Endodermal cell (in vitro differentiated cells): ENCODE data around the gene THADA. TPM values are rescaled to one million over a fixed set of nuclear protein-coding genes. Genes with fewer than 3 reads are reported as not detected.
"Not testable (repeated sequence)": the region's sequence is repeated elsewhere in the genome, so short reads cannot be mapped to it uniquely, and the experiment has no call there.

Experiments used
- DNase-seq: peaks from one replicate; pipeline ENCODE4 v3.0.0-alpha.2; 2017
- H3K27ac ChIP-seq: 2 replicates; pipeline ENCODE4 v1.5.1; 2013; ENCODE audit warnings: mild to moderate bottlenecking, low read depth, low read length, moderate library complexity
- H3K27me3 ChIP-seq: 2 replicates; pipeline ENCODE4 v1.6.1; 2013; ENCODE audit warnings: mild to moderate bottlenecking, low read length, moderate library complexity; ENCODE audit not compliant: insufficient read depth, control insufficient read depth, poor library complexity, severe bottlenecking
- H3K36me3 ChIP-seq: 2 replicates; pipeline ENCODE4 v1.7.0; 2013; ENCODE audit warnings: mild to moderate bottlenecking, low read length, moderate library complexity; ENCODE audit not compliant: control insufficient read depth, insufficient read depth
- H3K4me1 ChIP-seq: one replicate; pipeline ENCODE4 v1.7.0; 2013; ENCODE audit warnings: low read length; ENCODE audit not compliant: control insufficient read depth, insufficient read depth
- H3K4me3 ChIP-seq: 2 replicates; pipeline ENCODE4 v1.5.1; 2013; ENCODE audit warnings: mild to moderate bottlenecking, low read length, moderate library complexity
- H3K9ac ChIP-seq: 2 replicates; pipeline ENCODE4 v1.6.1; 2013; ENCODE audit warnings: mild to moderate bottlenecking, low read length, moderate library complexity; ENCODE audit not compliant: poor library complexity, severe bottlenecking; ENCODE audit errors: extremely low read depth
- H3K9me3 ChIP-seq: 2 replicates; pipeline ENCODE4 v1.6.1; 2013; ENCODE audit warnings: mild to moderate bottlenecking, low read length, moderate library complexity; ENCODE audit not compliant: control insufficient read depth
- H3K27ac Mint-ChIP-seq: 2 replicates; pipeline ENCODE4 v1.8.0; 2020; ENCODE audit warnings: mixed read lengths
- H3K27me3 Mint-ChIP-seq: 2 replicates; pipeline ENCODE4 v1.8.0; 2021; ENCODE audit warnings: mild to moderate bottlenecking, mixed read lengths; ENCODE audit not compliant: insufficient read depth
- H3K36me3 Mint-ChIP-seq: 2 replicates; pipeline ENCODE4 v1.8.0; 2020; ENCODE audit warnings: low read depth, mixed read lengths
- H3K4me1 Mint-ChIP-seq: 2 replicates; pipeline ENCODE4 v1.8.0; 2020; ENCODE audit warnings: mixed read lengths
- H3K4me3 Mint-ChIP-seq: 2 replicates; pipeline ENCODE4 v1.8.0; 2020; ENCODE audit warnings: mild to moderate bottlenecking, moderate library complexity, mixed read lengths
- H3K9me3 Mint-ChIP-seq: 2 replicates; pipeline ENCODE4 v1.8.0; 2020; ENCODE audit warnings: mild to moderate bottlenecking, mixed read lengths
- CTCF ChIP-seq: fragments of 200-600 bp; sonication (generic); conservative IDR thresholded peaks from 2 replicates; pipeline ENCODE4 v1.5.0; 2021; ENCODE audit warnings: antibody characterized with exemption, mild to moderate bottlenecking
- WGBS, 2 experiments: methylation state at CpG; one replicate each; pipeline versions ENCODE4 v1.1.5 to v1.1.7; 2013; ENCODE audit warnings: missing lambda C conversion rate in 2 of 2, mixed read lengths in 1 of 2; ENCODE audit not compliant: insufficient coverage in 1 of 2, insufficient read length in 1 of 2; 5-methylcytosine and 5-hydroxymethylcytosine counted together
- total RNA-seq, 2 donors: library from RNA; stranded (reverse); fragmentation: NEBNext Ultra II Directional in 1 of 2; extraction: Animal tissue kit (Norgen Biotek cat#: 25700) in 1 of 2; gene quantifications; 2 replicates in 1 of 2; 3 replicates in 1 of 2; pipeline ENCODE4 v1.2.1, GENCODE V29; 2021

Gene THADA
- total RNA-seq, 2 donors from 2014 or later: 32.8 to 35.0 TPM

- H3K27ac Mint-ChIP-seq: no peak overlapping the region
- no peak overlapping the region for H3K4me3 ChIP-seq
- TF ChIP-seq CTCF: no peak
- H3K4me1 Mint-ChIP-seq: no peaks in the 10 kb centered on the region
- H3K36me3 ChIP-seq: no peaks in the 10 kb centered on the region
- no peak overlapping the region for H3K4me3 Mint-ChIP-seq
- H3K9ac ChIP-seq: no peak overlapping the region
- DNase-seq: no peak
- no peaks in the 10 kb centered on the region for H3K9me3 ChIP-seq
- no peaks in the 10 kb centered on the region for H3K27me3 Mint-ChIP-seq
- H3K4me1 ChIP-seq: no peaks in the 10 kb centered on the region
- no peaks in the 10 kb centered on the region for H3K9me3 Mint-ChIP-seq
- H3K27me3 ChIP-seq: no peaks in the 10 kb centered on the region
- H3K27ac ChIP-seq: no peak overlapping the region
- 92 to 94% methylated on average over 3 to 5 of the region's 5 CpGs for WGBS, 2 experiments
- H3K36me3 Mint-ChIP-seq: no peaks in the 10 kb centered on the region
Observed at GRCh38 chr2:43605851-43606250, 10.0 kb upstream of the THADA start.

GRCh38 chr2:43605079-43605655 is 9.3 kb upstream of the THADA start:
- Histone ChIP-seq H3K4me3 (no peak overlapping the region), H3K9ac (no peak overlapping the region), H3K27me3 (no peaks in the 10 kb centered on the region), H3K27ac (no peak overlapping the region), H3K36me3 (no peaks in the 10 kb centered on the region), H3K4me1 (no peaks in the 10 kb centered on the region), H3K9me3 (no peaks in the 10 kb centered on the region)
- Mint-ChIP-seq H3K27ac (no peak overlapping the region), H3K36me3 (no peaks in the 10 kb centered on the region), H3K4me1 (no peaks in the 10 kb centered on the region), H3K27me3 (peaks cover 1% of the 10 kb centered on the region), H3K9me3 (no peaks in the 10 kb centered on the region), H3K4me3 (no peak overlapping the region)
- WGBS, 2 experiments: 25 to 40% methylated on average over 1 to 2 of the region's 2 CpGs
- peak; percentile 77 for TF ChIP-seq CTCF
- DNase-seq: peak; percentile 78

GRCh38 chr2:43604674-43605073 is 8.8 kb upstream of the THADA start:
- TF ChIP-seq CTCF: no peak
- Histone ChIP-seq H3K27ac (no peak overlapping the region), H3K9me3 (no peaks in the 10 kb centered on the region), H3K4me1 (no peaks in the 10 kb centered on the region), H3K9ac (no peak overlapping the region), H3K27me3 (no peaks in the 10 kb centered on the region), H3K4me3 (no peak overlapping the region), H3K36me3 (no peaks in the 10 kb centered on the region)
- no peak overlapping the region for H3K27ac Mint-ChIP-seq
- H3K4me3 Mint-ChIP-seq: no peak overlapping the region
- 88 to 100% methylated on average over 1 to 4 of the region's 4 CpGs for WGBS, 2 experiments
- H3K4me1 Mint-ChIP-seq: peaks cover 2% of the 10 kb centered on the region
- H3K9me3 Mint-ChIP-seq: no peaks in the 10 kb centered on the region
- H3K36me3 Mint-ChIP-seq: no peaks in the 10 kb centered on the region
- peaks cover 6% of the 10 kb centered on the region for H3K27me3 Mint-ChIP-seq
- DNase-seq: no peak

GRCh38 chr2:43600596-43600995 is 4.8 kb upstream of the THADA start:
- not testable (repeated sequence) for H3K4me1 ChIP-seq, H3K27me3 Mint-ChIP-seq, H3K27ac Mint-ChIP-seq, H3K9me3 Mint-ChIP-seq, H3K4me1 Mint-ChIP-seq, H3K36me3 ChIP-seq, H3K9ac ChIP-seq, H3K9me3 ChIP-seq, H3K27ac ChIP-seq, H3K4me3 ChIP-seq, H3K27me3 ChIP-seq, H3K4me3 Mint-ChIP-seq, DNase-seq, H3K36me3 Mint-ChIP-seq
- WGBS, 2 experiments: 81% methylated on average over 1 of the region's 1 CpG; no CpG with 5 or more reads in 1 of the 2 experiments
